Endothelial cell of umbilical vein (primary cell): ENCODE data around the gene NRCAM. TPM values are rescaled to one million over a fixed set of nuclear protein-coding genes. Genes with fewer than 3 reads are reported as not detected.

Experiments
- BruUV-seq: library from RNA; stranded (reverse); fragments of 400-500 nt; replicated peaks from 2 replicates; lab custom pipeline; 2021; lab: Mats Ljungman, UMichigan
- CTCF ChIA-PET: fragments of 300-600, 350-600 bp; sonication (Branson Sonifier 250); formaldehyde crosslinking; loops from one replicate; lab custom pipeline; 2021; ENCODE audit warnings: antibody characterized with exemption, inconsistent platforms; lab: Charles Lee
- POLR2A ChIA-PET: fragments of 300-600, 350-600 bp; sonication (Branson Sonifier 250); formaldehyde crosslinking; loops from one replicate; lab custom pipeline; 2021; ENCODE audit warnings: antibody characterized with exemption, inconsistent platforms; lab: Charles Lee
- DNase-seq: peaks from one replicate; pipeline ENCODE4 v3.0.0-alpha.2; 2011; ENCODE audit warnings: low read depth, low spot score
- FAIRE-seq: peaks from 2 replicates; lab custom pipeline; 2011; peaks lifted over from hg19 to GRCh38; lab: Jason Lieb, UNC
- H2AFZ ChIP-seq: 2 replicates; pipeline ENCODE4 v1.6.0; 2012; ENCODE audit warnings: low read depth, low read length, control low read depth, inconsistent platforms
- H3K27ac ChIP-seq: 2 replicates; pipeline ENCODE4 v1.5.1; 2011; ENCODE audit warnings: low read depth, mild to moderate bottlenecking, control low read depth, low read length, moderate library complexity; ENCODE audit not compliant: insufficient read depth
- H3K27me3 ChIP-seq, 2 experiments: 2 replicates each; pipeline versions ENCODE4 v1.6.0 to v1.6.1; 2011; ENCODE audit warnings: low read length in 2 of 2, mixed read lengths in 1 of 2; ENCODE audit not compliant: control insufficient read depth in 2 of 2, insufficient read depth in 2 of 2
- H3K36me3 ChIP-seq, 2 experiments: 2 replicates in 1 of 2; 3 replicates in 1 of 2; pipeline ENCODE4 v1.5.1; 2011; ENCODE audit warnings: low read length in 2 of 2, mild to moderate bottlenecking in 1 of 2, moderate library complexity in 1 of 2; ENCODE audit not compliant: control insufficient read depth in 2 of 2, insufficient read depth in 2 of 2; ENCODE audit errors: extremely low read depth in 1 of 2
- H3K4me1 ChIP-seq: 3 replicates; pipeline ENCODE4 v1.5.1; 2011; ENCODE audit warnings: mild to moderate bottlenecking, low read length; ENCODE audit not compliant: control insufficient read depth, insufficient read depth; ENCODE audit errors: extremely low read depth
- H3K4me2 ChIP-seq: 2 replicates; pipeline ENCODE4 v1.6.1; 2011; ENCODE audit warnings: low read length, control low read depth, mixed read lengths; ENCODE audit not compliant: insufficient read depth
- H3K4me3 ChIP-seq, 3 experiments: fragments of 200-600 bp in 1 of 3; sonication (generic), shearing (Covaris generic) in 1 of 3; replicated peaks in 1 of 3; 2 replicates each; pipeline ENCODE4 v1.5.1; 2011 to 2016; ENCODE audit warnings: control low read depth in 3 of 3, low read length in 3 of 3, mild to moderate bottlenecking in 2 of 3, inconsistent platforms in 1 of 3, low read depth in 1 of 3, moderate library complexity in 1 of 3; ENCODE audit not compliant: insufficient read depth in 1 of 3
- H3K79me2 ChIP-seq: 2 replicates; pipeline ENCODE4 v1.6.0; 2012; ENCODE audit warnings: low read length, inconsistent platforms; ENCODE audit not compliant: control insufficient read depth, insufficient read depth
- H3K9ac ChIP-seq: replicated peaks from 2 replicates; pipeline ENCODE3; 2011; ENCODE audit warnings: low read length, control low read depth; ENCODE audit not compliant: insufficient read depth; ENCODE audit errors: extremely low read depth
- H3K9me1 ChIP-seq: replicated peaks from 3 replicates; pipeline ENCODE4 v1.6.0; 2011; ENCODE audit warnings: mild to moderate bottlenecking, low read length; ENCODE audit not compliant: control insufficient read depth, insufficient read depth; ENCODE audit errors: extremely low read depth
- H3K9me3 ChIP-seq: replicated peaks from 2 replicates; pipeline ENCODE4 v1.5.1; 2012; ENCODE audit warnings: low read length, inconsistent platforms; ENCODE audit not compliant: control insufficient read depth, insufficient read depth
- H4K20me1 ChIP-seq: replicated peaks from 2 replicates; pipeline ENCODE3; 2011; ENCODE audit warnings: mild to moderate bottlenecking, low read length; ENCODE audit not compliant: control insufficient read depth, insufficient read depth; ENCODE audit errors: extremely low read depth
- CTCF ChIP-seq, 2 donors: IDR thresholded peaks; 1 replicate in 1 of 2; 2 replicates in 1 of 2; pipeline ENCODE4 v1.5.1; 2011; ENCODE audit warnings: low read length in 2 of 2, mild to moderate bottlenecking in 2 of 2, moderate library complexity in 2 of 2, control low read depth in 1 of 2, inconsistent platforms in 1 of 2, low read depth in 1 of 2; ENCODE audit not compliant: insufficient read depth in 1 of 2; ENCODE audit errors: extremely low read depth in 1 of 2
- FOS ChIP-seq: IDR thresholded peaks from 2 replicates; pipeline ENCODE4 v1.6.1; 2011; ENCODE audit warnings: mild to moderate bottlenecking, low read length, moderate library complexity, borderline replicate concordance; ENCODE audit not compliant: insufficient read depth
- GATA2 ChIP-seq: IDR thresholded peaks from 2 replicates; pipeline ENCODE4 v1.7.0; 2011; ENCODE audit warnings: low read depth, mild to moderate bottlenecking, moderate library complexity, mixed read lengths, low read length; ENCODE audit not compliant: insufficient read length, insufficient read depth
- MAX ChIP-seq: IDR thresholded peaks from 2 replicates; pipeline ENCODE4 v1.6.1; 2011; ENCODE audit not compliant: insufficient read depth, insufficient read length
- POLR2A ChIP-seq: IDR thresholded peaks from 2 replicates; pipeline ENCODE4 v1.6.1; 2012; ENCODE audit warnings: low read depth, mild to moderate bottlenecking, control low read depth, low read length
- POLR2AphosphoS5 ChIP-seq: IDR thresholded peaks from 2 replicates; pipeline ENCODE4 v1.6.1; 2012; ENCODE audit warnings: low read depth, mild to moderate bottlenecking, control low read depth, low read length, moderate library complexity; ENCODE audit not compliant: insufficient read depth
- dilution Hi-C: fragments of 300-500 bp; cut with MboI; formaldehyde crosslinking; loops from one replicate; pipeline ENCODE4 v1.15.0; 2019; ENCODE audit warnings: low sequenced_read_pairs; ENCODE audit not compliant: extremely low pct_ligation_motif_present
- intact Hi-C: fragments of 100-400 bp; cut with micrococcal nuclease; formaldehyde crosslinking; loops from one replicate; pipeline ENCODE4 v1.10.0; 2022
- polyA plus RNA-seq, 4 experiments: library from polyadenylated mRNA; depleted of rRNA in 3 of 4; stranded (reverse) in 3 of 4; unstranded in 1 of 4; fragments of >200 nt; gene quantifications; 2 replicates each; pipeline versions ENCODE4 v1.2.1 to v1.2.3, GENCODE V29; 2011 to 2012; ENCODE audit warnings: missing spikeins in 1 of 4
- total RNA-seq: library from RNA; stranded (reverse); gene quantifications from 2 replicates; pipeline ENCODE4 v1.2.3, GENCODE V29; 2021

Gene NRCAM
- total and polyA plus RNA-seq, 2 donors (not counting 3 experiments of a cell fraction or from before 2014, with no cell fraction given): 26.0 to 47.6 TPM

GRCh38 chr7:108498481-108498880, 42.2 kb upstream of the NRCAM start:
- CTCF ChIA-PET: interaction anchor here (1.2 to 2.8 kb wide), 5 partner anchors 30 to 317 kb away, joined by 3 to 25 read pairs (median 6); no protein-coding TSS in a partner anchor
- dilution Hi-C loops: loop anchor here (25.0 kb wide), 1 partner anchor 311 kb away; no protein-coding TSS in a partner anchor
- H3K4me3 ChIP-seq: no peak overlapping the region

More at GRCh38 chr7:108498481-108498880, 42.2 kb upstream of the NRCAM start:
- intact Hi-C loops: no loop called here
- H3K36me3 ChIP-seq: peaks cover 2% of the 10 kb centered on the region in 2 experiments
- H3K9me3 ChIP-seq: no peaks in the 10 kb centered on the region
- H3K4me2 ChIP-seq: no peak overlapping the region
- no peaks in the 10 kb centered on the region for H4K20me1 ChIP-seq
- H3K79me2 ChIP-seq: no peaks in the 10 kb centered on the region
- DNase-seq (no peak), FAIRE-seq (no peak)
- H3K4me1 ChIP-seq: peaks cover 8% of the 10 kb centered on the region
- no peak overlapping the region for H3K27ac ChIP-seq
- no peak overlapping the region for H2AFZ ChIP-seq
- POLR2A ChIA-PET: no interaction called here
- H3K9me1 ChIP-seq: no peaks in the 10 kb centered on the region
- H3K27me3 ChIP-seq: no peaks in the 10 kb centered on the region
- BruUV-seq: no TSS peak
- H3K9ac ChIP-seq: no peak overlapping the region
- TF ChIP-seq CTCF (IDR thresholded peaks at IDR 0.05; ENCODE audit: extremely low read depth in 1 of 2, insufficient read depth in 1 of 2, low read depth in 1 of 2, low read length in 2 of 2) (no peak), POLR2A (no peak), POLR2AphosphoS5 (no peak), GATA2 (no peak), MAX (no peak), FOS (no peak)
